GM19324 (cell line): ENCODE data around the gene IDS.
"Not testable (repeated sequence)": the region's sequence is repeated elsewhere in the genome, so short reads cannot be mapped to it uniquely, and the experiment has no call there.

Experiments used
- ATAC-seq: cut with Tn5 transposase; IDR thresholded peaks from one replicate; pipeline ENCODE4 v1.9.1; 2021; ENCODE audit warnings: mild to moderate bottlenecking, moderate library complexity; ENCODE audit not compliant: unreplicated experiment, low FRiP score

The IDS gene

GRCh38 chrX:149528381-149528780, 23.3 kb upstream of the IDS start:
- no peak for ATAC-seq

GRCh38 chrX:149527705-149528104, 22.6 kb upstream of the IDS start:
- no peak for ATAC-seq

GRCh38 chrX:149526318-149527033, 21.4 kb upstream of the IDS start:
- not testable (repeated sequence) for ATAC-seq

GRCh38 chrX:149525903-149526302, 20.8 kb upstream of the IDS start:
- peak; percentile 63 for ATAC-seq

GRCh38 chrX:149525389-149525788, 20.3 kb upstream of the IDS start:
- peak; percentile 84 for ATAC-seq

- ATAC-seq, result no peak
Measured at GRCh38 chrX:149522916-149523315, 17.8 kb upstream of the IDS start.

- no peak for ATAC-seq
Measured at GRCh38 chrX:149521438-149521837, 16.3 kb upstream of the IDS start.

- ATAC-seq, result not testable (repeated sequence)
Measured at GRCh38 chrX:149520636-149521277, 15.7 kb upstream of the IDS start.

- ATAC-seq, result no peak
Measured at GRCh38 chrX:149518236-149518635, 13.1 kb upstream of the IDS start.

- ATAC-seq, result no peak
Measured at GRCh38 chrX:149517308-149517707, 12.2 kb upstream of the IDS start.

GRCh38 chrX:149516604-149517003, 11.5 kb upstream of the IDS start:
- no peak for ATAC-seq

GRCh38 chrX:149515954-149516602, 11.0 kb upstream of the IDS start:
- no peak for ATAC-seq

- ATAC-seq, result no peak
Measured at GRCh38 chrX:149513825-149514428, 8.8 kb upstream of the IDS start.

GRCh38 chrX:149512225-149512885, 7.2 kb upstream of the IDS start:
- ATAC-seq, result peak; percentile 75

- ATAC-seq, result no peak
Measured at GRCh38 chrX:149511081-149511480, 6.0 kb upstream of the IDS start.

GRCh38 chrX:149510386-149510785, 5.3 kb upstream of the IDS start:
- ATAC-seq, result no peak

- ATAC-seq, result no peak
Measured at GRCh38 chrX:149508467-149508866, 3.4 kb upstream of the IDS start.

- no peak for ATAC-seq
Measured at GRCh38 chrX:149506349-149506748, 1.2 kb upstream of the IDS start.

GRCh38 chrX:149505671-149506070, 565 bp upstream of the IDS start:
- ATAC-seq, result no peak

GRCh38 chrX:149504226-149504914, 736 bp downstream of the IDS start:
- ATAC-seq, result peak; percentile 27
